LNCaP clone FGC (cell line): ENCODE data around the gene FAM228B.
"Not testable (repeated sequence)": the region's sequence is repeated elsewhere in the genome, so short reads cannot be mapped to it uniquely, and the experiment has no call there.

Experiments used
- DNase-seq: peaks from one replicate; pipeline ENCODE4 v3.0.0-alpha.2; 2011; ENCODE audit warnings: low read depth
- H3K4me3 ChIP-seq: 2 replicates; pipeline ENCODE4 v1.5.1; 2011; ENCODE audit warnings: mild to moderate bottlenecking, low read depth, low read length, control low read depth
- TF ChIP-seq, protein P1 (sequence below): IDR thresholded peaks from 2 replicates; pipeline ENCODE4 v1.5.1; 2012; ENCODE audit warnings: mild to moderate bottlenecking; ENCODE audit not compliant: control insufficient read depth, insufficient read depth; ENCODE audit errors: extremely low read depth

FAM228B gene

DNA sequence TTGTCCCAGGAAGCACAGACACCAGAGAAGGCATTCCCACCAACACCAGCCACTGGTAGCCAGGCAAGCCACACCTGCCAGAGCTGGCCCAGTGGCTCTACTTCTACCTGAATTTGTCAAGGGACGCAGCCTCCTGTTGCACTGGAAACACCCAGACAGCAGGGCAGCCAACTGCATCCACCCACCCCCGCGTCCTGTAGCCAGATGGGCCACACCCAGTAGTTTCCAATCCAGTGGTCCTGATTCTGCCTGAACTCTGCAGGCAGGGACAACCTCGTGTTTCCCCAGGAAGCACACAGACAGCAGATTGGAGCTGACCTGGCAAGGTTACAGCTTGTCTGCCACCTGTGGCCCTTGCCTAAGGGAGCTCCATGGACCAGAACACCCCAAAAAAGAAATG is 18.4 kb upstream of the FAM228B start:
- no peak for DNase-seq
- TF ChIP-seq, protein P1, sequence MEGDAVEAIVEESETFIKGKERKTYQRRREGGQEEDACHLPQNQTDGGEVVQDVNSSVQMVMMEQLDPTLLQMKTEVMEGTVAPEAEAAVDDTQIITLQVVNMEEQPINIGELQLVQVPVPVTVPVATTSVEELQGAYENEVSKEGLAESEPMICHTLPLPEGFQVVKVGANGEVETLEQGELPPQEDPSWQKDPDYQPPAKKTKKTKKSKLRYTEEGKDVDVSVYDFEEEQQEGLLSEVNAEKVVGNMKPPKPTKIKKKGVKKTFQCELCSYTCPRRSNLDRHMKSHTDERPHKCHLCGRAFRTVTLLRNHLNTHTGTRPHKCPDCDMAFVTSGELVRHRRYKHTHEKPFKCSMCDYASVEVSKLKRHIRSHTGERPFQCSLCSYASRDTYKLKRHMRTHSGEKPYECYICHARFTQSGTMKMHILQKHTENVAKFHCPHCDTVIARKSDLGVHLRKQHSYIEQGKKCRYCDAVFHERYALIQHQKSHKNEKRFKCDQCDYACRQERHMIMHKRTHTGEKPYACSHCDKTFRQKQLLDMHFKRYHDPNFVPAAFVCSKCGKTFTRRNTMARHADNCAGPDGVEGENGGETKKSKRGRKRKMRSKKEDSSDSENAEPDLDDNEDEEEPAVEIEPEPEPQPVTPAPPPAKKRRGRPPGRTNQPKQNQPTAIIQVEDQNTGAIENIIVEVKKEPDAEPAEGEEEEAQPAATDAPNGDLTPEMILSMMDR: no peak
- no peak overlapping the region for H3K4me3 ChIP-seq

DNA sequence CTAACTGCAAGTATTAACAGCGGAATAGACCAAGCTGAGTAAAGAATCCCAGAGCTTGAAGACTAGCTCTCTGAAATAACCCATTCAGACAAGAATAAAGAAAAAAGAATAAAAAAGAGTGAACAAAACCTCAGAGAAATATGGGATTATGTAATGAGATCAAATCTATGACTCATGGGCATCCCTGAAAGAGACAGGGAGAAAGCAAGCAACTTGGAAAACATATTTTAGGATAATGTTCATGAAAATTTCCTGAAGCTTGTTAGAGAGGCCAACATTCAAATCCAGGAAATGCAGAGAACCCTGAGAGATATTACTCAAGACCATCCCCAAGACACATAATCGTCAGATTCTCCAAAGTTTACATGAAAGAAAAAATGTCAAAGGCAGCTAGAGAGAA is 17.5 kb upstream of the FAM228B start:
- H3K4me3 ChIP-seq: no peak overlapping the region
- no peak for DNase-seq
- TF ChIP-seq, protein P1: no peak

DNA sequence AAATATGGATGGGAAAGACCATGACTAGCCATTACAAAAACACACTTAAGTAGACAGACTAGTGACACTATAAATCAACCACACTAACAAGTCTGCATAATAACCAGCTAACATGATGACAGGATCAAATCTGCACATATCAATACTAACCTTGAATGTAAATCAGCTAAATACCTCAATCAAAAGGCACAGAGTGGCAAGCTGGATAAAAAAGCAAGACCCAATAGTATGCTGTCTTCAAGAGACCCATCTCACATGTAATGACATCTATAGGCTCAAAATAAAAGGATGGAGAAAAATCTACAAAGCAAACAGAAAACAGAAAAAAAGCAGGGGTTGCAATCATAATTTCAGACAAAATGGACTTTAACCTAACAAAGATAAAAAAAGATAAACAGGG is 16.5 kb upstream of the FAM228B start:
- no peak for DNase-seq
- no peak overlapping the region for H3K4me3 ChIP-seq
- TF ChIP-seq, protein P1: no peak

DNA sequence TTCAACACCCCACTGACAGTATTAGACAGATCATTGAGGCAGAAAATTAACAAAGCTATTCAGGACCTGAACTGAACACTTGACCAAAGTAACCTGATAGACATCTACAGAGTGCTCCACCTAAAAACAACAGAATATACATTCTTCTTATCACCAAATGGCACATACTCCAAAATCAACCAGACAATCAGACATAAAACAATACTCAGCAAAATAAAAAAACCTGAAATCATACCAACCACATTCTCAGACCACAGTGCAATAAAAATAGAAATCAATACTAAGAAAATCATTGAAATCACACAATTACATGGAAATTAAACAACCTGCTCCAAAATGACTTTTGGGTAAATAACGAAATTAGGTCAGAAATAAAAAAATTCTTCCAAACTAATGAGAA is 15.9 kb upstream of the FAM228B start:
- no peak overlapping the region for H3K4me3 ChIP-seq
- TF ChIP-seq, protein P1: no peak
- DNase-seq: no peak

DNA sequence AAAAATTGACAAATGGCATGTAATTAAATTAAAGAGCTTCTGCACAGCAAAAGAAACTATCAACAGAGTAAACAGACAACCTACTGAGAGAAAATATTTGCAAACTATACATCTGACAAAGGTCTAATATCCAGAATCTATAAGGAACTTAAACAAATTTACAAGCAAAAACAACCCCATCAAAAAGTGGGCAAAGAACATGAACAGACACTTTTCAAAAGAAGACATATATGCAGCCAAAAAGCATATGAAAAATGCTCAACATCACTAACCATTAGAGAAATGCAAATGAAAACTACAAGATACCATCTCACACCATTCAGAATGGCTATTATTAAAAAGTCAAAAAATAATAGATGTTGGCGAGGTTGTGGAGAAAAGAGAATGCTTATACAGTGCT is 13.8 kb upstream of the FAM228B start:
- not testable (repeated sequence) for DNase-seq, H3K4me3 ChIP-seq

- TF ChIP-seq, protein P1: no peak
- H3K4me3 ChIP-seq: no peak overlapping the region
- DNase-seq: no peak
These were observed 12.5 kb upstream of the FAM228B start for GRCh38 chr2:24110660-24111303.

DNA sequence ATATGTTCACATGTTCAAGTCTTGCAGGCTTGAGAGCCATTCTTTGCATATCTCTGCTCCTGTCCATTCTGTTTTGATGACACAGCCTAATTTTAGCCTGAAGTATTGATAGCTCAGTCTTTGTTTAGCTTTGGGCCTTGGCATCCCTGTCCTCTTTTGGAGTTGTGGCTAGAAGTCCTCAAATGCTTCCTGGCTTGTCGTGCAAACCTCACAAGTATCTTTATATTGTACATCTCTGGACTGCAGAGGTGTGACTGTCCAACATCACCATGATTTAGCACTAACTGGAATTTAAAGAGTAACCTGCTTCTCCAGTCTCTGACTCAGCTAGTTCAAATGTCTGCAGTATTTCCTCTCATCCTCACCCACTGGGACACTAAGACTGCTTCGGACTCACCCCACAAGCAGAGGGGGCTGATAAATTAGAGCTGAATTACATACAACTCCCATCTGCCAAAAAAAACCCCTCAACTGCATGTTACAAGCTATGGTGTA is 11.8 kb upstream of the FAM228B start:
- TF ChIP-seq, protein P1: no peak
- DNase-seq: no peak
- no peak overlapping the region for H3K4me3 ChIP-seq
